ENCODE data around the gene CDH5. TPM values are rescaled to one million over a fixed set of nuclear protein-coding genes. Genes with fewer than 3 reads are reported as not detected.

Gene CDH5
- total and polyA plus RNA-seq, 2 of the 4 experiments (the other 2 are of a cell fraction) = not detected

DNA sequence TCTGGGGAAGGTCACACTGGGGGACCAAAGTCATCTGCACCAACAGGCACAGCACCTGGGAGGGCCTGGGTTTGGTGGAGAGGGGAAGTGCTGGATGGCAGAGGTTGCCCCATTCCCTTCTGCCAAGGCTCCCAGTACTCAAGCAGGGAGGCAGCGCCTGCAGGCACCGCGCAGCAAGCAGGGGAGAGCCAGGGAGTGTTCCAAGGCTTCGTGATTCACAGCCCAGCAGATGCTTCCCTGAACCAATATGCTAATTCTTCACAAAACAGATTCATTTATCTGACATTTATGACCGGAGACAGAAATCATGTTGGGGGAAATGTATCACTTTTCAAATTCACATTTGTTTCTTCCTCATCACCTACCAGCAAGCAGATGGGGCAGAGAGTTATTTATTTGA is 13.4 kb upstream of the CDH5 start:
- ATAC-seq (ENCODE audit: low read depth) (no peak), DNase-seq (no peak)
- no peak overlapping the region for H3K14ac ChIP-seq (replicated peaks; ENCODE audit: low read depth, low read length)
- no peak overlapping the region for H3K4me2 ChIP-seq (ENCODE audit: low read depth, low read length)
- H4K8ac ChIP-seq (ENCODE audit: low read depth in 2 of 2, low read length in 2 of 2) = no peak overlapping the region
- in situ Hi-C loops (cut with MboI; ENCODE audit: low sequenced_read_pairs) = no loop called here
- TF ChIP-seq MXI1 (IDR thresholded peaks at IDR 0.05; ENCODE audit: borderline replicate concordance, low read depth, low read length) = no peak
- no peak for TF ChIP-seq NFE2L2 (IDR thresholded peaks at IDR 0.05; ENCODE audit: low read depth, low read length)
- no peak for TF ChIP-seq POLR2A (IDR thresholded peaks at IDR 0.05; ENCODE audit: low read depth, low read length)
- TF ChIP-seq, protein P1, sequence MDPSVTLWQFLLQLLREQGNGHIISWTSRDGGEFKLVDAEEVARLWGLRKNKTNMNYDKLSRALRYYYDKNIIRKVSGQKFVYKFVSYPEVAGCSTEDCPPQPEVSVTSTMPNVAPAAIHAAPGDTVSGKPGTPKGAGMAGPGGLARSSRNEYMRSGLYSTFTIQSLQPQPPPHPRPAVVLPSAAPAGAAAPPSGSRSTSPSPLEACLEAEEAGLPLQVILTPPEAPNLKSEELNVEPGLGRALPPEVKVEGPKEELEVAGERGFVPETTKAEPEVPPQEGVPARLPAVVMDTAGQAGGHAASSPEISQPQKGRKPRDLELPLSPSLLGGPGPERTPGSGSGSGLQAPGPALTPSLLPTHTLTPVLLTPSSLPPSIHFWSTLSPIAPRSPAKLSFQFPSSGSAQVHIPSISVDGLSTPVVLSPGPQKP (IDR thresholded peaks at IDR 0.05; ENCODE audit: borderline replicate concordance, low read depth, low read length) = no peak
- TF ChIP-seq RCOR1 (IDR thresholded peaks at IDR 0.05; ENCODE audit: insufficient replicate concordance, low read length) = no peak
- TF ChIP-seq RAD21 (IDR thresholded peaks at IDR 0.05; ENCODE audit: low read length) = no peak
- TF ChIP-seq, protein P2, sequence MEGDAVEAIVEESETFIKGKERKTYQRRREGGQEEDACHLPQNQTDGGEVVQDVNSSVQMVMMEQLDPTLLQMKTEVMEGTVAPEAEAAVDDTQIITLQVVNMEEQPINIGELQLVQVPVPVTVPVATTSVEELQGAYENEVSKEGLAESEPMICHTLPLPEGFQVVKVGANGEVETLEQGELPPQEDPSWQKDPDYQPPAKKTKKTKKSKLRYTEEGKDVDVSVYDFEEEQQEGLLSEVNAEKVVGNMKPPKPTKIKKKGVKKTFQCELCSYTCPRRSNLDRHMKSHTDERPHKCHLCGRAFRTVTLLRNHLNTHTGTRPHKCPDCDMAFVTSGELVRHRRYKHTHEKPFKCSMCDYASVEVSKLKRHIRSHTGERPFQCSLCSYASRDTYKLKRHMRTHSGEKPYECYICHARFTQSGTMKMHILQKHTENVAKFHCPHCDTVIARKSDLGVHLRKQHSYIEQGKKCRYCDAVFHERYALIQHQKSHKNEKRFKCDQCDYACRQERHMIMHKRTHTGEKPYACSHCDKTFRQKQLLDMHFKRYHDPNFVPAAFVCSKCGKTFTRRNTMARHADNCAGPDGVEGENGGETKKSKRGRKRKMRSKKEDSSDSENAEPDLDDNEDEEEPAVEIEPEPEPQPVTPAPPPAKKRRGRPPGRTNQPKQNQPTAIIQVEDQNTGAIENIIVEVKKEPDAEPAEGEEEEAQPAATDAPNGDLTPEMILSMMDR (conservative IDR thresholded peaks at IDR 0.05; ENCODE audit: low read depth, low read length) = no peak
- H2BK15ac ChIP-seq (ENCODE audit: low read depth, low read length) = no peak overlapping the region
- dilution Hi-C loops (cut with HindIII; ENCODE audit: low sequenced_read_pairs, unreplicated experiment) = no loop called here
- H2BK120ac ChIP-seq (ENCODE audit: low read depth, low read length) = no peak overlapping the region
- no peak overlapping the region for H2AFZ ChIP-seq (replicated peaks; ENCODE audit: low read length, poor library complexity)
- H3K9me3 ChIP-seq (ENCODE audit: control insufficient read depth, insufficient read depth, low read length) = peaks cover 4% of the 10 kb centered on the region
- no peak overlapping the region for H3K4me3 ChIP-seq (ENCODE audit: insufficient read depth, low read depth, low read length)
- H4K5ac ChIP-seq (ENCODE audit: low read depth, low read length) = no peak overlapping the region
- peaks cover 2% of the 10 kb centered on the region; the same call in 1 of the 2 replicates for H3K4me1 ChIP-seq (ENCODE audit: control insufficient read depth, insufficient read depth, low read length)
- H3K56ac ChIP-seq (ENCODE audit: extremely low read depth, insufficient read depth, low read length) = no peak overlapping the region
- H4K20me1 ChIP-seq (ENCODE audit: insufficient read depth, low read length) = no peaks in the 10 kb centered on the region
- ChIA-PET POLR2A (ENCODE audit: unreplicated experiment) (no interaction called here), CTCF (no interaction called here)
- 0% methylated on average over 1 of the region's 5 CpGs; no CpG with 5 or more reads in 1 of the 2 experiments for WGBS, 2 experiments (ENCODE audit: extremely low coverage in 2 of 2, insufficient read length in 1 of 2)
- no peak overlapping the region for H2BK20ac ChIP-seq (ENCODE audit: low read depth, low read length)
- H2BK5ac ChIP-seq (ENCODE audit: low read depth, low read length, poor library complexity, severe bottlenecking) = no peak overlapping the region
- peaks cover 49% of the 10 kb centered on the region for H3K27me3 ChIP-seq (ENCODE audit: control insufficient read depth, insufficient read depth, low read length)
- intact Hi-C loops (cut with micrococcal nuclease) = no loop called here
- H3K79me1 ChIP-seq (ENCODE audit: low read depth in 1 of 2, low read length in 2 of 2) = no peaks in the 10 kb centered on the region
- H4K91ac ChIP-seq (ENCODE audit: insufficient read depth, low read depth, low read length) = no peak overlapping the region
- no peak overlapping the region for H2AK9ac ChIP-seq (replicated peaks; ENCODE audit: low read depth, low read length, poor library complexity)
- BruUV-seq (replicated peaks) = no TSS peak
- no peak overlapping the region for H3K9ac ChIP-seq (ENCODE audit: low read depth, low read length)
- no peaks in the 10 kb centered on the region for H3K36me3 ChIP-seq (ENCODE audit: control insufficient read depth, insufficient read depth, low read length)
- no peak overlapping the region for H3K23ac ChIP-seq (ENCODE audit: low read depth, low read length)
- H3K27ac ChIP-seq (ENCODE audit: insufficient read depth, low read length) = no peak overlapping the region
- H3K9me1 ChIP-seq (ENCODE audit: insufficient read depth, low read length) = no peaks in the 10 kb centered on the region
- H3K4ac ChIP-seq (ENCODE audit: low read depth, low read length) = no peak overlapping the region
- no peak overlapping the region for H3K18ac ChIP-seq (ENCODE audit: low read depth, low read length)
- H2AK5ac ChIP-seq (ENCODE audit: low read depth, low read length) = no peak overlapping the region

Measured in IMR-90 (cell line).